ENCODE data around the gene LONRF3.

Gene LONRF3

DNA sequence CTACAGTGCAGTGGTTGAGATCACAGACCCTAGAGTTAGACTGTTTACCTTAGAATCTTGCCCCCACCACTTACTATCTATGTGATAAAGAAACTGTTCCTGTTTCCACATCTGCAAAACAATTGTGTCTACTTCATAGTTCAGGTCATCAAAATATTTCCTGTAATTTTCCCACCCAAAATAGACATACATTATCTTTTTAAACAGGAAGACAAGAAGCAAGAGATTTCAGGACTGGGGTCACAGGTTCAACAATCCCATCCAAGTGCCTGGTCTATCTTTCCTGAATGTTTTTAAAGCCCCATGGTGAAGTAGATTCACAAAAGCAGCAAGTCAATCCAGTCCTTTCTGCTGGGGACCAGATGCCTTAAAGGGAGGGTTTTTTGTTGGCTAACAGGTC lies 56.6 kb downstream of the LONRF3 start:
- Histone ChIP-seq H3K36me3 (replicated peaks) (no peaks in the 10 kb centered on the region), H3K4me1 (no peaks in the 10 kb centered on the region), H3K4me3 (no peak overlapping the region), H3K9me3 (no peaks in the 10 kb centered on the region), H3K27me3 (ENCODE audit: low read depth) (no peaks in the 10 kb centered on the region)
- DNase-seq (ENCODE audit: low spot score in 2 of 2) = no peak
- in situ Hi-C loops (cut with MboI; ENCODE audit: low sequenced_read_pairs) = no loop called here

DNA sequence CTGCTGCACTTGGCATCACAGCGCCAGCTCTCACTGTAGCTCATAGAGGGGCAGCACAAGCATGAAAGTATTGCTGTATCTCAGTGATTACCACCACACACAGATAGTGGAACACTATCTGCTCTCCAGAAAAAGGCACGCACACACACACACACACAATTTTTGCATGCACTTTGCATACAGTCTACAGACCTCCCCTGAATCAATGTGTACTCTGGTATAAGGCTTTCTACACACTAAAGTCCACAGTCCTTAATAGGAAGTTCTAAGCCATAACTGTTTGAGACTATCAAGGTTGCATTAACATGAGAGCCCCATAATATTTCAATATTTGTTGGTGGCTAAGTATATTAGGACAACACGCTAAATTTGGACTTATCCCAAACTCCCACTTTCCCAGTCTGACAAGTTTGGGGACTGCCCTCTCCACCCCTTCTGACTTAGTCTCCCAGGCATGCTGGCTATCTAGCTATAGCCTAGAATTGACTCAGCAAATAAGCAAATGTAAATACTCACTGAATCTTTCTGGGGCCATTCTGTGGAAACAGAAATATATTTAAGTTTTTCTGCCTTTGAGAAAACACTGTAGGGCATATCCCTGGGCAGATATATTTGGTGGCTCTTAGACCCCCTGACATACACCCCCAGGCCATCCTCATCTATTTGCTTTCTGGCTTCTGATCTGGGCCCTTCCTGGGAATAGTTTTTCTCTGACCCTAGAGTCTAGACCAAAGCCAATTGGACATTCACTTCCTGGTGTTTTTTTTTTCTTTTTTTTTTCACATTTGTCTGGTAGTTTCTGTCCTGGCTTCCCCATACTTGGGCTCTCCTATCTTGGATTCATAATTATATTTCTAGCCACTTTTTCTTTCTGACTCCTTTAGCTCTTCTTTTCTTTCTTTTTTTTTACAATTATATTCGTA lies 62.0 kb downstream of the LONRF3 start:
- H3K36me3 ChIP-seq (replicated peaks) = no peaks in the 10 kb centered on the region
- in situ Hi-C loops (cut with MboI; ENCODE audit: low sequenced_read_pairs) = no loop called here
- H3K4me1 ChIP-seq = no peaks in the 10 kb centered on the region
- no peaks in the 10 kb centered on the region for H3K9me3 ChIP-seq
- H3K27me3 ChIP-seq (ENCODE audit: low read depth) = no peaks in the 10 kb centered on the region
- no peak for DNase-seq (ENCODE audit: low spot score in 2 of 2)
- H3K4me3 ChIP-seq = no peak overlapping the region

- in situ Hi-C loops (cut with MboI; ENCODE audit: low sequenced_read_pairs) = no loop called here
- Histone ChIP-seq H3K4me1 (no peaks in the 10 kb centered on the region), H3K36me3 (replicated peaks) (no peaks in the 10 kb centered on the region), H3K27me3 (ENCODE audit: low read depth) (no peaks in the 10 kb centered on the region), H3K9me3 (no peaks in the 10 kb centered on the region), H3K4me3 (no peak overlapping the region)
- DNase-seq (ENCODE audit: low spot score in 2 of 2) = no peak
These were observed 66.0 kb downstream of the LONRF3 start for GRCh38 chrX:119040432-119040831.

DNA sequence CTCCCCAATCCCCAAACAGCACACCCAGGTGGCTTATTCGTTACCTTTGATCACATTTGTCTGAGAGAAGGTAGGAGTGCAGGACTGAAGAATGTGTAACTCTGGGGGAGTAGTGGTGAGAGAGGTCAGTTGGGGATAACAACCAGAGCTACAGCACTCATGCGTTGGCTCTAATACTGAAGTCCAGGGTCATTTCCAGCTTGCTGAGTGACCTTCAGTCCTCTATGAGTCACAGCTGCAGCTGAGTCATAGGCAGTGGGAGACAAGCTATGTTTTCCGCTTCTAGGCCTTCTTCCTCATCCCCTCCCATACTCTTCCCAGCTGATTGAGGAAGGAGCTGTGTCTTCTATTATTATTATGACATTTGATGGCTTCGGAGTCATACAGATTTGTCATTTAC lies 66.8 kb downstream of the LONRF3 start:
- Histone ChIP-seq H3K4me3 (no peak overlapping the region), H3K27me3 (ENCODE audit: low read depth) (no peaks in the 10 kb centered on the region), H3K4me1 (no peaks in the 10 kb centered on the region), H3K36me3 (replicated peaks) (no peaks in the 10 kb centered on the region), H3K9me3 (no peaks in the 10 kb centered on the region)
- no peak for DNase-seq (ENCODE audit: low spot score in 2 of 2)
- in situ Hi-C loops (cut with MboI; ENCODE audit: low sequenced_read_pairs) = no loop called here

DNA sequence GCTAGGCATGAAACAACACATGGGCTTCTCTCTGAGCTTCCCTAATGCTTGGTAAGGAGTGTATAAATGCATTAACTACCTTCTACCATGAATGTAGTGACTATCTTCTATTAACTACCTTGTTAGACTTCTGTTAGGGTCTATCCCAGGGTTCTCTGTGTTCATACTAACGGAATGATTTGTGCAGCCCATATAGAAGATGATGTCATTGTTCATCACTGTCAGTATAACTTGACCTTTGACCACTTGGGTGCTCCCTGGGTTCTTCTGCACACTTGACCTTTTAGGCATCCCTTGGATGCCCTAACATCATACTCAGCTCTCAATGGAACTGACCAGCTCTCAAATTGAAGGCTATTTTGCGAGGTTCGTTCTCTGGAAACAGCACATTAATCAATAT lies 67.6 kb downstream of the LONRF3 start:
- H3K9me3 ChIP-seq = no peaks in the 10 kb centered on the region
- no peak overlapping the region for H3K4me3 ChIP-seq
- no peaks in the 10 kb centered on the region for H3K4me1 ChIP-seq
- H3K27me3 ChIP-seq (ENCODE audit: low read depth) = no peaks in the 10 kb centered on the region
- in situ Hi-C loops (cut with MboI; ENCODE audit: low sequenced_read_pairs) = no loop called here
- DNase-seq (ENCODE audit: low spot score in 2 of 2) = no peak
- H3K36me3 ChIP-seq (replicated peaks) = no peaks in the 10 kb centered on the region

- Histone ChIP-seq H3K4me1 (no peaks in the 10 kb centered on the region), H3K27me3 (ENCODE audit: low read depth) (no peaks in the 10 kb centered on the region), H3K9me3 (no peaks in the 10 kb centered on the region), H3K36me3 (replicated peaks) (no peaks in the 10 kb centered on the region), H3K4me3 (no peak overlapping the region)
- in situ Hi-C loops (cut with MboI; ENCODE audit: low sequenced_read_pairs) = no loop called here
- no peak for DNase-seq (ENCODE audit: low spot score in 2 of 2)
These were observed 68.6 kb downstream of the LONRF3 start for GRCh38 chrX:119042996-119043395.

GRCh38 chrX:119045884-119046283 lies 71.5 kb downstream of the LONRF3 start:
- Histone ChIP-seq H3K27me3 (ENCODE audit: low read depth) (no peaks in the 10 kb centered on the region), H3K9me3 (no peaks in the 10 kb centered on the region), H3K4me3 (no peak overlapping the region), H3K36me3 (replicated peaks) (no peaks in the 10 kb centered on the region), H3K4me1 (no peaks in the 10 kb centered on the region)
- in situ Hi-C loops (cut with MboI; ENCODE audit: low sequenced_read_pairs) = no loop called here
- DNase-seq (ENCODE audit: low spot score in 2 of 2) = no peak

- H3K36me3 ChIP-seq (replicated peaks) = no peaks in the 10 kb centered on the region
- in situ Hi-C loops (cut with MboI; ENCODE audit: low sequenced_read_pairs) = no loop called here
These were observed 81.3 kb downstream of the LONRF3 start for GRCh38 chrX:119055687-119056086.

DNA sequence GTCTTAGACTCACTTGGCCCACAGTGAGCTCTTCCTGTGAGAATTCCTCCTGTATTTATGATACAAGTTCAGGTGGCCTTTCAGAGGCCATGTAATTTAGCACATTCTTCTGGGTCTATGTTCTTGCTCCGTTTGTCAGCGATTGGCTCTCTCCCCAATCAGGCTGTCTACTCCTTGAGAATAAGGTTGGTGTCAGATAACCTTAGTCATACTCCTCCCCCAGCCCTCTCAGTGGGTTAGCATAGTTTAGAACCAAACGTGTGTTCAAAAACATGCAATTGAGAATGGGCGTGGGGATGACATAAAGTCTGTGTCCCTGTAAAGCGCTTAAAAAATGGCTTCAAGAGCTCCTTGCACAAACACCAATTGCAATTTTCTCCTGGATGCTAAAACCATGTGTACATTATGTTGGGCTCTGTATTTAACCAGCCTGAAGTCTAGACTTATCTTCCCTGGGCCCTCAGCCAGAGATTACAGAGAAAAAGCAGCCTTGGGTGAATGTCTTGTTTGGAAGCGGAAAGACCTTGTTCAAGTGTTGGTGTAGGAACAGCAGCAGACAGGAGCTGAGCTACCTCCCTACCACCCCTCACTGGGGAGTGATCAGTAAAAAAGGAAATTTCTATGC lies 88.4 kb downstream of the LONRF3 start:
- H3K4me1 ChIP-seq = no peaks in the 10 kb centered on the region
- H3K9me3 ChIP-seq = no peaks in the 10 kb centered on the region
- H3K27me3 ChIP-seq (ENCODE audit: low read depth) = no peaks in the 10 kb centered on the region
- in situ Hi-C loops (cut with MboI; ENCODE audit: low sequenced_read_pairs) = no loop called here
- no peaks in the 10 kb centered on the region for H3K36me3 ChIP-seq (replicated peaks)
- H3K4me3 ChIP-seq = no peak overlapping the region
- DNase-seq (ENCODE audit: low spot score in 2 of 2) = no peak

More at GRCh38 chrX:119055687-119056086, 81.3 kb downstream of the LONRF3 start:
- Histone ChIP-seq H3K4me3 (no peak overlapping the region), H3K9me3 (no peaks in the 10 kb centered on the region), H3K27me3 (ENCODE audit: low read depth) (no peaks in the 10 kb centered on the region), H3K4me1 (no peaks in the 10 kb centered on the region)
- no peak for DNase-seq (ENCODE audit: low spot score in 2 of 2)

- in situ Hi-C loops (cut with MboI; ENCODE audit: low sequenced_read_pairs) = no loop called here
- Histone ChIP-seq H3K27me3 (ENCODE audit: low read depth) (no peaks in the 10 kb centered on the region), H3K4me3 (no peak overlapping the region), H3K9me3 (no peaks in the 10 kb centered on the region), H3K36me3 (replicated peaks) (no peaks in the 10 kb centered on the region), H3K4me1 (no peaks in the 10 kb centered on the region)
- DNase-seq (ENCODE audit: low spot score in 2 of 2) = no peak
These were observed 89.0 kb downstream of the LONRF3 start for GRCh38 chrX:119063428-119063827.

GRCh38 chrX:119067023-119067739 lies 92.8 kb downstream of the LONRF3 start:
- H3K4me3 ChIP-seq = no peak overlapping the region
- H3K27me3 ChIP-seq (ENCODE audit: low read depth) = no peaks in the 10 kb centered on the region
- H3K9me3 ChIP-seq = no peaks in the 10 kb centered on the region
- H3K4me1 ChIP-seq = no peaks in the 10 kb centered on the region
- in situ Hi-C loops (cut with MboI; ENCODE audit: low sequenced_read_pairs) = loop anchor here (5.0 kb wide), 1 partner anchor 220 kb away; no protein-coding TSS in a partner anchor
- H3K36me3 ChIP-seq (replicated peaks) = no peaks in the 10 kb centered on the region
- peak; percentile 43 to 75 for DNase-seq (ENCODE audit: low spot score in 2 of 2)
